GM12878 (cell line): ENCODE data around the gene USP10. TPM values are rescaled to one million over a fixed set of nuclear protein-coding genes. Genes with fewer than 3 reads are reported as not detected.

Source experiments
- ATAC-seq: fragments of 200-7000 bp; cut with Tn5 transposase; 3 replicates; pipeline ENCODE4 v1.9.1; 2020; ENCODE audit warnings: mild to moderate bottlenecking, moderate library complexity
- BruUV-seq: library from RNA; stranded (reverse); fragments of 400-500 nt; replicated peaks from 2 replicates; lab custom pipeline; 2021; lab: Mats Ljungman, UMichigan
- CTCF ChIA-PET: fragments of 300-600 bp; sonication (Branson Sonifier 250); formaldehyde crosslinking; extraction: SDS; loops from one replicate; lab custom pipeline; 2021; ENCODE audit warnings: inconsistent platforms; lab: Yijun Ruan, JAX
- POLR2A ChIA-PET: fragments of 350-600 bp; formaldehyde crosslinking; extraction: SDS; loops from one replicate; lab custom pipeline; 2021; ENCODE audit warnings: inconsistent platforms; lab: Charles Lee
- RAD21 ChIA-PET: fragments of 300-600 bp; sonication (Branson Sonifier 250); formaldehyde crosslinking; loops from one replicate; lab custom pipeline; 2023; ENCODE audit warnings: antibody characterized with exemption; ENCODE audit not compliant: unreplicated experiment; lab: Charles Lee
- SMC1A ChIA-PET: fragments of 300-600 bp; sonication (Branson Sonifier 250); formaldehyde crosslinking; loops from one replicate; lab custom pipeline; 2023; ENCODE audit not compliant: unreplicated experiment, uncharacterized antibody; lab: Charles Lee
- DNase-seq: peaks from one replicate; pipeline ENCODE4 v3.0.0-alpha.2; 2011; ENCODE audit warnings: low read depth, low spot score
- FAIRE-seq: peaks from 3 replicates; lab custom pipeline; 2011; peaks lifted over from hg19 to GRCh38; lab: Jason Lieb, UNC
- H2AFZ ChIP-seq: 2 replicates; pipeline ENCODE4 v1.6.0; 2011; ENCODE audit warnings: low read depth, low read length, control low read depth; ENCODE audit not compliant: control insufficient read depth
- H3K27ac ChIP-seq: 2 replicates; pipeline ENCODE4 v1.5.1; 2011; ENCODE audit warnings: control low read depth; ENCODE audit not compliant: control insufficient read depth, insufficient read depth
- H3K27me3 ChIP-seq, 2 experiments: replicated peaks in 1 of 2; 2 replicates each; pipeline versions ENCODE4 v1.6.0 to v1.6.1; 2011; ENCODE audit warnings: low read length in 1 of 2; ENCODE audit not compliant: control insufficient read depth in 2 of 2, insufficient read depth in 2 of 2
- H3K36me3 ChIP-seq, 2 experiments: 2 replicates each; pipeline ENCODE4 v1.5.1; 2011; ENCODE audit warnings: low read length in 1 of 2; ENCODE audit not compliant: control insufficient read depth in 2 of 2, insufficient read depth in 2 of 2
- H3K4me1 ChIP-seq: 2 replicates; pipeline ENCODE4 v1.6.1; 2011; ENCODE audit warnings: mild to moderate bottlenecking, low read length, moderate library complexity, mixed read lengths; ENCODE audit not compliant: control insufficient read depth, insufficient read depth
- H3K4me2 ChIP-seq: 2 replicates; pipeline ENCODE4 v1.6.0; 2011; ENCODE audit warnings: control low read depth; ENCODE audit not compliant: control insufficient read depth, insufficient read depth
- H3K4me3 ChIP-seq: fragments of 200-600 bp; sonication (generic); 2 replicates; pipeline ENCODE4 v1.5.1; 2016
- H3K79me2 ChIP-seq: 2 replicates; pipeline ENCODE4 v1.6.0; 2011; ENCODE audit warnings: low read length; ENCODE audit not compliant: control insufficient read depth, insufficient read depth
- H3K9ac ChIP-seq: 2 replicates; pipeline ENCODE4 v1.8.0; 2011; ENCODE audit warnings: low read length, control low read depth, mixed read lengths; ENCODE audit not compliant: control insufficient read depth, insufficient read depth
- H3K9me3 ChIP-seq: replicated peaks from 3 replicates; pipeline ENCODE4 v1.5.1; 2011; ENCODE audit warnings: mild to moderate bottlenecking, low read length; ENCODE audit not compliant: control insufficient read depth, insufficient read depth
- H4K20me1 ChIP-seq: 2 replicates; pipeline ENCODE4 v1.6.0; 2011; ENCODE audit not compliant: control insufficient read depth, insufficient read depth
- BCL11A ChIP-seq: IDR thresholded peaks from 2 replicates; pipeline ENCODE4 v1.6.1; 2011; ENCODE audit warnings: low read depth, low read length
- EED ChIP-seq: sonication (generic); IDR thresholded peaks from 2 replicates; pipeline ENCODE4 v1.6.1; 2016; ENCODE audit warnings: antibody characterized with exemption, low read depth
- HDAC6 ChIP-seq: fragments of 200-600 bp; sonication (generic); IDR thresholded peaks from one replicate; pipeline ENCODE4 v1.8.0; 2017; ENCODE audit warnings: antibody characterized with exemption; ENCODE audit not compliant: unreplicated experiment
- HDGF ChIP-seq: fragments of 450-650 bp; IDR thresholded peaks from 2 replicates; pipeline ENCODE4 v1.6.1; 2016; ENCODE audit warnings: antibody characterized with exemption
- IKZF2 ChIP-seq, 2 experiments: fragments of 450-650 bp; IDR thresholded peaks; 2 replicates each; pipeline ENCODE4 v1.6.1; 2017; ENCODE audit warnings: mild to moderate bottlenecking in 2 of 2, moderate library complexity in 2 of 2
- JUNB ChIP-seq: IDR thresholded peaks from 2 replicates; pipeline ENCODE4 v1.6.1; 2016; ENCODE audit warnings: antibody characterized with exemption, mild to moderate bottlenecking
- RUNX3 ChIP-seq: IDR thresholded peaks from 2 replicates; pipeline ENCODE4 v1.6.1; 2012; ENCODE audit warnings: low read length, inconsistent platforms
- SPI1 ChIP-seq: IDR thresholded peaks from 2 replicates; pipeline ENCODE4 v1.6.1; 2011; ENCODE audit warnings: low read depth, mild to moderate bottlenecking, low read length, moderate library complexity, borderline replicate concordance; ENCODE audit not compliant: insufficient read depth
- ZNF384 ChIP-seq: IDR thresholded peaks from 2 replicates; pipeline ENCODE4 v1.6.1; 2012; ENCODE audit warnings: low read depth, mild to moderate bottlenecking, low read length, improper control_type of control experiment, borderline replicate concordance
- WGBS: methylation state at CpG from one replicate; pipeline ENCODE4 v1.1.6; 2016; ENCODE audit warnings: low lambda C conversion rate; ENCODE audit not compliant: insufficient replicate concordance, insufficient coverage; ENCODE audit errors: missing lambda C conversion rate; 5-methylcytosine and 5-hydroxymethylcytosine counted together
- in situ Hi-C: fragments of 300-500 bp; cut with MboI; formaldehyde crosslinking; loops from 9 replicates; pipeline ENCODE4 v1.14.3; 2018; ENCODE audit warnings: mixed read lengths
- intact Hi-C: fragments of 100-400 bp; cut with micrococcal nuclease; formaldehyde crosslinking; loops from one replicate; pipeline ENCODE4 v1.14.2; 2022; ENCODE audit not compliant: unreplicated experiment
- polyA plus RNA-seq, 11 experiments: library from polyadenylated mRNA; depleted of rRNA in 4 of 11; unstranded in 6 of 11; stranded (reverse) in 5 of 11; fragments of >200 nt; fragmentation: Nextera tagmentation in 4 of 11; fragmentation: Illumina TruSeq in 1 of 11; extraction: Ambion mirVana in 4 of 11; extraction: Trizol in 1 of 11; gene quantifications; 1 replicate in 1 of 11; 2 replicates in 10 of 11; pipeline versions ENCODE4 v1.2.1 to v1.2.3, GENCODE V29; 2011 to 2016; ENCODE audit warnings: inconsistent platforms in 2 of 11, missing spikeins in 2 of 11, low read depth in 1 of 11
- total RNA-seq, 4 experiments: library from RNA; depleted of rRNA in 3 of 4; stranded (reverse); fragments of >200 nt in 3 of 4; fragmentation: Illumina TruSeq in 1 of 4; extraction: Trizol in 1 of 4; gene quantifications; 2 replicates each; pipeline versions ENCODE4 v1.2.1 to v1.2.3, GENCODE V29; 2013 to 2021
- TF ChIP-seq, protein P1 (sequence below): IDR thresholded peaks from 2 replicates; pipeline ENCODE4 v1.6.1; 2011; ENCODE audit warnings: low read depth, low read length, improper control_type of control experiment, borderline replicate concordance

USP10 gene
- total and polyA plus RNA-seq, 10 of the 15 experiments (the other 5 are each of a cell fraction or from before 2014, with no cell fraction given): 46.1 to 160 (median 105) TPM

DNA sequence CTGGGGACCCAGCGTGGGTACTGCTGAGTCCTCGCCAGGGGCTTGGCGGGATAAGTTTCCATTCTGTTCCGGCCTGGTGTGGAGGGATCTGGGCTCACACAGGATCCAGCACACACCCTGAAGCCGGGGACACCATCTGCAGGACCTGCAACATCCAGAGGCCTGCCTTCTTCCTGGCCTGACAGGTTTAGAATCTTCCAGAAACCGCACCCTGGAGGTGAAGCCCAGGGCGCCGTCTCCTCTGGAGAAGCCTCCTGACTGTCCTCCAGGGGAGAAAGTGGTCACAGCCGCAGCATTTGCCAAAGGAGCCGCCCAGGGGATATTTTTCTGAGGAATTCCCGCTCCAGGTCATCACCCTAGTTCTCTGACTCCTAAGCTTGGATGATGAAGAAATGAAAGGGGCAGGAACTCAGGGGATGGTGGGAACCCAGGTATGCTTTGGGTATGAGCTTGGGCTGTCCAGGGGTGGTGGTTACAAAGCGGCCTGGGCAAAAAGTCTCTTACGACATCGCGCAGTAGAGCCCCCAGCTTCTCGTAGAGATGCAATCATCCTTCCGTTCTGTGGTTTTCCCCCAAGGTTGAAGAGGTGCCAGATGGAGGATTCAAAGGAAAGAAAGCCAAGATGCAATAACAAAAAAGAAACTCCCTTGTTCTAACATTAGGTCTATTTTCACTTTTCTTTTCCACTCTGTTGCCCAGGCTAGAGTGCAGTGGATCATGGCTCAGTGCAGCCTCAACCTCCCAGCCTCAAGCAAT is 110.9 kb downstream of the USP10 start:
- 0 out of 4 replicates have a peak, but pooled peaks have one; percentile 17 to 18 for TF ChIP-seq IKZF2 (IDR thresholded peaks at IDR 0.05)
- no peak for TF ChIP-seq HDAC6
- TF ChIP-seq EED: peak; percentile 79
- 0 out of 2 replicates have a peak, but pooled peaks have one; percentile 11 for TF ChIP-seq JUNB
- no peak for TF ChIP-seq SPI1
- TF ChIP-seq ZNF384: no peak
- TF ChIP-seq RUNX3: peak; percentile 87
- TF ChIP-seq HDGF: no peak
- no peak for TF ChIP-seq BCL11A
- TF ChIP-seq, protein P1, sequence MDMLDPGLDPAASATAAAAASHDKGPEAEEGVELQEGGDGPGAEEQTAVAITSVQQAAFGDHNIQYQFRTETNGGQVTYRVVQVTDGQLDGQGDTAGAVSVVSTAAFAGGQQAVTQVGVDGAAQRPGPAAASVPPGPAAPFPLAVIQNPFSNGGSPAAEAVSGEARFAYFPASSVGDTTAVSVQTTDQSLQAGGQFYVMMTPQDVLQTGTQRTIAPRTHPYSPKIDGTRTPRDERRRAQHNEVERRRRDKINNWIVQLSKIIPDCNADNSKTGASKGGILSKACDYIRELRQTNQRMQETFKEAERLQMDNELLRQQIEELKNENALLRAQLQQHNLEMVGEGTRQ: no peak
- peaks cover 18% of the 10 kb centered on the region for H3K4me1 ChIP-seq
- BruUV-seq: no TSS peak
- ATAC-seq (peak; percentile 57), FAIRE-seq (peak; percentile 70), DNase-seq (peak; percentile 40)
- ChIA-PET RAD21 (interaction anchor here (0.8 kb wide), 1 partner anchor 56 kb away, joined by 3 read pairs; no protein-coding TSS in a partner anchor), CTCF (interaction anchor here (0.5 to 0.6 kb wide), 2 partner anchors 160 to 317 kb away, joined by 3 to 4 read pairs; no protein-coding TSS in a partner anchor), POLR2A (no interaction called here), SMC1A (interaction anchor here (1.0 to 1.1 kb wide), 2 partner anchors 56 to 160 kb away, joined by 3 read pairs; no protein-coding TSS in a partner anchor)
- H3K4me2 ChIP-seq: no peak overlapping the region
- no peaks in the 10 kb centered on the region for H4K20me1 ChIP-seq
- H2AFZ ChIP-seq: no peak overlapping the region
- H3K27me3 ChIP-seq: peaks cover 0 to 4% of the 10 kb centered on the region in 2 experiments; a peak in 2 of 4 replicates
- in situ Hi-C loops (no loop called here), intact Hi-C loops (no loop called here)
- no peaks in the 10 kb centered on the region; the same call in 2 of the 3 replicates for H3K9me3 ChIP-seq
- no peak overlapping the region for H3K27ac ChIP-seq
- no peak overlapping the region for H3K9ac ChIP-seq
- H3K36me3 ChIP-seq: no peaks in the 10 kb centered on the region
- H3K4me3 ChIP-seq: no peak overlapping the region
- 44% methylated on average over 17 of the region's 17 CpGs for WGBS
- no peaks in the 10 kb centered on the region for H3K79me2 ChIP-seq
